ENCODE measurements around the gene SSR2.
A peak's percentile ranks its signal among the peaks of the same experiment; 100 is the strongest.
"Not testable (repeated sequence)": the region's sequence is repeated elsewhere in the genome, so short reads cannot be mapped to it uniquely, and the experiment has no call there.

The SSR2 gene

GRCh38 chr1:155993595-155993994 is 27.2 kb downstream of the SSR2 start:
- DNase-seq (ENCODE audit: low read depth in 2 of 2): no peak

GRCh38 chr1:155990005-155990739 is 30.6 kb downstream of the SSR2 start:
- no peak for DNase-seq (ENCODE audit: low read depth in 2 of 2)

- DNase-seq (ENCODE audit: low read depth in 2 of 2): peak; percentile 63 to 73
Measured at GRCh38 chr1:155989242-155990004, 31.3 kb downstream of the SSR2 start.

GRCh38 chr1:155984903-155985645 is 35.7 kb downstream of the SSR2 start:
- DNase-seq (ENCODE audit: low read depth in 2 of 2): not testable (repeated sequence)

- no peak for DNase-seq (ENCODE audit: low read depth in 2 of 2)
Measured at GRCh38 chr1:155984341-155984740, 36.4 kb downstream of the SSR2 start.

GRCh38 chr1:155983191-155984024 is 37.3 kb downstream of the SSR2 start:
- no peak for DNase-seq (ENCODE audit: low read depth in 2 of 2)

GRCh38 chr1:155982106-155982505 is 38.6 kb downstream of the SSR2 start:
- no peak for DNase-seq (ENCODE audit: low read depth in 2 of 2)

GRCh38 chr1:155981266-155982088 is 39.3 kb downstream of the SSR2 start:
- no peak for DNase-seq (ENCODE audit: low read depth in 2 of 2)

- no peak for DNase-seq (ENCODE audit: low read depth in 2 of 2)
Measured at GRCh38 chr1:155979597-155980343, 41.0 kb downstream of the SSR2 start.

GRCh38 chr1:155978973-155979429 is 41.8 kb downstream of the SSR2 start:
- DNase-seq (ENCODE audit: low read depth in 2 of 2): no peak

- peak; percentile 69 to 79 for DNase-seq (ENCODE audit: low read depth in 2 of 2)
Measured at GRCh38 chr1:155978325-155978972, 42.3 kb downstream of the SSR2 start, which contains the start of gene ARHGEF2. TSS of gene ARHGEF2 (minus strand) at chr1:155978547. CDS start at chr1:155978427, 120 bp downstream.

GRCh38 chr1:155977690-155978324 is 42.9 kb downstream of the SSR2 start:
- DNase-seq (ENCODE audit: low read depth in 2 of 2): peak; percentile 52 to 64

- peak in 1 of 2 donors; percentile 16 for DNase-seq (ENCODE audit: low read depth in 2 of 2)
Measured at GRCh38 chr1:155976913-155977689, 43.6 kb downstream of the SSR2 start.

- peak; percentile 22 to 25 for DNase-seq (ENCODE audit: low read depth in 2 of 2)
Measured at GRCh38 chr1:155976062-155976912, 44.5 kb downstream of the SSR2 start.

- DNase-seq (ENCODE audit: low read depth in 2 of 2): no peak
Measured at GRCh38 chr1:155975375-155976061, 45.2 kb downstream of the SSR2 start.

Data from stimulated activated CD4-positive, alpha-beta T cell treated with anti-CD3 and anti-CD28 coated beads, Interleukin-4, amount 100 ng/mL, for 48 hours (primary cell).